GM10266 (cell line): ENCODE measurements around the gene UQCC5.

Experiments
- DNase-seq: peaks from one replicate; pipeline ENCODE4 v3.0.0; 2012; ENCODE audit errors: extremely low spot score
- TF ChIP-seq, protein P1 (sequence below): IDR thresholded peaks from 2 replicates; pipeline ENCODE4 v1.5.1; 2012; ENCODE audit warnings: mild to moderate bottlenecking, low read depth; ENCODE audit not compliant: control insufficient read depth, insufficient read depth; ENCODE audit errors: missing control alignments

Gene UQCC5

GRCh38 chr3:52568069-52568468 lies 31.7 kb downstream of the UQCC5 start:
- DNase-seq: no peak
- TF ChIP-seq, protein P1, sequence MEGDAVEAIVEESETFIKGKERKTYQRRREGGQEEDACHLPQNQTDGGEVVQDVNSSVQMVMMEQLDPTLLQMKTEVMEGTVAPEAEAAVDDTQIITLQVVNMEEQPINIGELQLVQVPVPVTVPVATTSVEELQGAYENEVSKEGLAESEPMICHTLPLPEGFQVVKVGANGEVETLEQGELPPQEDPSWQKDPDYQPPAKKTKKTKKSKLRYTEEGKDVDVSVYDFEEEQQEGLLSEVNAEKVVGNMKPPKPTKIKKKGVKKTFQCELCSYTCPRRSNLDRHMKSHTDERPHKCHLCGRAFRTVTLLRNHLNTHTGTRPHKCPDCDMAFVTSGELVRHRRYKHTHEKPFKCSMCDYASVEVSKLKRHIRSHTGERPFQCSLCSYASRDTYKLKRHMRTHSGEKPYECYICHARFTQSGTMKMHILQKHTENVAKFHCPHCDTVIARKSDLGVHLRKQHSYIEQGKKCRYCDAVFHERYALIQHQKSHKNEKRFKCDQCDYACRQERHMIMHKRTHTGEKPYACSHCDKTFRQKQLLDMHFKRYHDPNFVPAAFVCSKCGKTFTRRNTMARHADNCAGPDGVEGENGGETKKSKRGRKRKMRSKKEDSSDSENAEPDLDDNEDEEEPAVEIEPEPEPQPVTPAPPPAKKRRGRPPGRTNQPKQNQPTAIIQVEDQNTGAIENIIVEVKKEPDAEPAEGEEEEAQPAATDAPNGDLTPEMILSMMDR: no peak

- DNase-seq: no peak
- TF ChIP-seq, protein P1: no peak
Observed at GRCh38 chr3:52570076-52570475, 33.7 kb downstream of the UQCC5 start.

DNA sequence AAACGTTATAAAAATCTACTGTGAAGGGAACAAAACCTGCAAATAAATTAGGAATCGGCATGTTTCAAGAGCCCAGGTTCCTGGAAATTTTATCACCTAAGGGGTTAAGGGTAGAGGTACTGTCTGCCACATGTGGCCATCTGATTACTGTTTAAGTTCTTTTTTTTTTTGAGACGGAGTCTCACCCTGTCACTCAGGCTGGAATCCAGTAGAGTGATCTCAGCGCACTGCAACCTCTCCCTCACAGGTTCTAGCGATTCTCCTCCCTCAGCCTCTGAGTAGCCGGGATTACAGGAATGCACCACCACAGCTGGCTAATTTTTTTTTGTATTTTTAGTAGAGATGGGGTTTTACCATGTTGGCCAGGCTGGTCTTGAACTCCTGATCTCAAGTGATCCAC lies 35.8 kb downstream of the UQCC5 start:
- no peak for DNase-seq
- TF ChIP-seq, protein P1: no peak

DNA sequence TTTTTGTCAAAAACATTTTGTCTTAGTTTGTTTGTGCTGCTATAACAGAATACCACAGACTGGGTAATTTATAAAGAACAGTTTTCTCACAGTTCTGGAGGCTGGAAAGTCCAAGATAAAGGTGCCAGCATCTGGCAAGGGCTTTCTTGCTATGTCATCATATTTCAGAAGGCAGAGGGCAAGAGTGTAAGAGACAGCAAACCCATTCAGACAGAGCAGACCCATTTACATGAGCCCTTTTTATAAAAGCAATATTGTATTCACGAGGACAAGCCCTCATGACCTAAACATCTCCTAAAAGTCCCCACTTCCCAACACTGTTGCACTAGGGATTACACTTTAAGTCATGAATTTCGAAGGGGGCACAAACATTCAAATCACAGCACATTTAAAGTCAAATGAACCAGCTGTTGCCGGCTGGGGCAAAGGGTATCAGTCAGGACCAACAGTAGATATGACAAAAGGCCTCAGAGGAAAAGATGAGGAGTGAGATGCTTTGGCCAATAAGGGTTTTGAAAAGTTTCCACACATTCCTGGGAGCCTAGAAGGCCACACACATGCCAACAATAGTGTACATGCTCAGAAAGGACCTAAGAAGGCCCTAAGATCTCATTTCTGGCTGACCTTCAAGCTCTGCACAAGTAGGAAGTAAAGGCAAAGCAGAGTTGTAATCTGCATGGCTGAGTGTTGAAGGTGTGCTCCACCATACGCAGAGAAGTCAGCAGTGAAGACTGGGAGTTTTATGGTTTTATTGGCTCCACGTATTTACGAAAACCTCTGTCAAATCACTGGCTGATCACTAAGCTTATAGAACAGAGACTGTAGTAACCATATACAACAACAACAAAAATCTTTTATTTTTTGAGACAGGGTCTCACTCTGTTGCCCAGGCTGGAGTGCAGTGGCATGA lies 37.9 kb downstream of the UQCC5 start:
- DNase-seq: no peak

More for the DNA sequence above, 37.9 kb downstream of the UQCC5 start:
- TF ChIP-seq, protein P1: no peak
